ENCODE data around the gene KCND3.
A peak's percentile ranks its signal among the peaks of the same experiment; 100 is the strongest.
"Not testable (repeated sequence)": the region's sequence is repeated elsewhere in the genome, so short reads cannot be mapped to it uniquely, and the experiment has no call there.

KCND3 gene

DNA sequence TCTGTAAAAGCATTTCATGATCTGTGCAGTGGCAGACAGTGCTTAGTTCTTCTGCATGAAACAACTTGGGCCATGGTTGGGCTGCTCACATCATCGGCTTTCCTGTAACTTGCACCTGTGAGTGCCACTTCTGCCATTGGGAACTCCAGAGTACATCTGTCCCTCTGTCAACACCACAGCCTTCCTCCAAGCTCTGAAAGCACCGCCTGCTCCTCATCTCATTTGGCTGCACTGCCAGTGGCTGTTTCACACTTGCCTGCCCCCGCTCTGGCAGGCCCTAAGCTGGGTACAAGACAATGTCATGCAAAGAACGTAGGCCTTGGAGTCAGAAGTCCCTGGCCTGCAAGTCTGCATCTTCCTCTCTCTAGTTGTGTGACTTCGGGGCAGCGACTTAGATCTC lies 187.4 kb downstream of the KCND3 start:
- DNase-seq = no peak

DNA sequence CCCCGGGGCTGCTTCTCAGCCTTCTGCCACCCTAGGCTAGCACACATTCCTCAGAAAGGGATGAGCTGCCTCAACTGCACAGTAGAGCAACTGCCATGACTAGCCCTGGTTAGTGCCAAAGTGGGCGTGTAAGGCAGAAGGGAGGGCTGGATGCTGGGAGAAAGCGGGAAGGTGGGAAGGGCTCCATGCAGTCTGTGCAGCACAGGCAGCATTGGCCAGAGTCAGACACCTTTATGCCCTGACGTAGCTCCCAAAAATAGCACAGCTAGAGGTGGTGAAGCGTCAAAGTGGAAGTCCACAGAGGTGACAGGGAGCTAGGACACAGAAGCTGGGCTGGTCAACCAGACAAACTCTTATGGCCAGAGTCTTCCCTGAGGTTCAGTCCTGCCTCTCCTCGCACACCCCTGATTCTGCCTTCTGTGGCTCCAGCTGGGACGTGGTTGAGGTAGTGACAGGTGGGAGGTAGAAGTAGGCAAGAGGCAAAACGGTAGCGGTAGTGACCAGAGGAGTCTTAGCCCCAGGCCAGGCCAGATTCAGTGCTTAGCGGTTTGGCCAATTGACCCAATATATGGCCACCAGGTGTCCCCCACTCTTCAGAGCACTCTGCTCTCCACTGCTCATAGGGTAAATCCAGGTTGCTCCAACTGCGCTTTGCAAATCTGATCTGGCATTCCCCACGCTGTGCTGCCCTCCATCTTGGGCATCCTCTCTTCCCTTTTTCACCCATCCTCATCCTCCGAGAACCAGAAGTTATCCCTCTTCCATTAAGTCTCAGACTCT lies 188.2 kb downstream of the KCND3 start:
- no peak for DNase-seq

DNA sequence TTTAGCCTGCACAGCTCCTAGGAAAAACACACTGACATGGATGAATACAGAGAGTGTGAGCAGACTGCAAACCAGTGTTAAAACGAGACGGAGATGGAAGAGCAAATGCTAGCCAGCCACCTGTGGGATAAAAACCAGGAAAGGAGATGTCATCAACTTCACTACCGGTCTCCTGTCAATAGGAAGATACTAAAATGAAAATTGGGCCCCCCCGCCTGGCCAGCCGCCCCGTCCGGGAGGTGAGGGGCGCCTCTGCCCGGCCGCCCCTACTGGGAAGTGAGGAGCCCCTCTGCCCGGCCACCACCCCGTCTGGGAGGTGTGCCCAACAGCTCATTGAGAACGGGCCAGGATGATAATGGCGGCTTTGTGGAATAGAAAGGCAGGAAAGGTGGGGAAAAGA lies 189.7 kb downstream of the KCND3 start:
- DNase-seq = not testable (repeated sequence)

DNA sequence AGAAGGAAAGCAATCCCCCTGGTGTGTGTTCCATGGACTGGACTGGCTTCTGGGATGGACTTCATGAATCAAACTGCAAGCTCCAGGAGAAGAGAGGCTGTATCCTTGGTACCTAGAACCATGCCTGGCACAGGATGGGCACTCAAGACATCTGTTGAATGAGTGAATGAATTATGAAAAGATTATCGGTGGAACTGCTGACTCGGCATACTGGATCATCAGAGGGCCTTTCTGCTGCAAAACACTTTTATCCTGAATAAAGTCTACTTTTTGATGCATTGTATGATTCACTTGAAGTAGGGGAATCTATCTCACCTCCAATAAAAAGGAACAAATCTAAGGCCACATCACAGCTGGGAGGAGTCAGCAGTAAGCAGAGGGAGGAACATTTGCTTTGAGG lies 190.9 kb downstream of the KCND3 start:
- no peak for DNase-seq

DNA sequence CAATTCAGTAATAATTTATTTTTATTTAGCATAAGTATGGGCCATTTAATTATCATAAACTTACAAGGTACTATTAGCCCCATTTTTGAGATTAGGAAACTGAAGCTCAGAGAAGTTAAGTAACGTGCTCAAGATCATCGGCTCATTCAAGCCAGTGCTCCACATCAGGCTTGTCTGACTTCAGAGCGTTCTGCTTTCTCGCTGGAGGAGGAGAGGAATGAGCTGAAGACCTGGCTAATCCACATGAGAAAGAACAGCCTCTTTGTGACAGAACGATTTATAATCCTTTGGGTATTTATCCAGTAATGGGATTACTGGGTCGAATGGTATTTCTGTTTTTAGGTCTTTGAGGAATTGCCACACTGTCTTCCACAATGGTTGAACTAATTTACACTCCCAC lies 194.1 kb downstream of the KCND3 start:
- DNase-seq = no peak

DNA sequence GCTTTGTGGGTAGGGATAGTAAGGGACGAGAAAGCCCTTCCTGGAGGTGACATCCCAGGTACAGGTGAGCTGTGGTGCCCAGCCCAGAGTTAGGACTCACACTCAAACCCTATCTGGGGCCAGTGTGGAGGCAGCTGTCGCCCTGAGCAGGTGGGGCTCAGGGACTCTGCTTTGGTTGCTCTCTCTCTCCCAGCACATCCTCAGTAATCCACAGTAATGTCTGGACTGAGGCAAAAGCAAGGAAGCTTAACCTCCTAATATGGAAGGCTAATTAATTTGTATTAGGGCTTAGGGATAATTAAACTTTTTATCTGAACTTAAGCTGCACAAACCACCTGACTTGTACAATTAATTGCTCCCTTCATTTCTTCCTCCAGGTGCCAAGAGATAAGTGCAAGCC lies 195.5 kb downstream of the KCND3 start:
- DNase-seq = no peak

DNA sequence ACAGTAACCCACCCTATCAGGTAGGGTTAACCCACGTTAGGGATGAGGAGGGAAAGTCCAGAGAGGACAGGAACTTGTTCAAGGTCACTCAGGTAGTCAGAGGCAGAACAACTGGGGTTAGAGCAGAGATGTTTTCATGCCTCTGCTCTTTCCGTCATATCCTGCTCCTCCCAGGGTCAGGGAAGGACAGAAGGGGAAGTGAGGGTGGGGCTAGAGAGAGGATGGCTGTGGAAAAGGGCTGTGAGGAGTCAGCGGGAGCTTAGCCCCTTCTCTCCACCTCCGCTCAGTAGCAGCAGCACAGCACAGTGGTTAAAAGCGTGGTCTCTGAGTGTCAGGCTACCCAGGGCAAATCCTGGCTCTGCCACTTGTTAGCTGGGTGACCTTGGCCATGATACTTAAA lies 197.2 kb downstream of the KCND3 start:
- DNase-seq = no peak

DNA sequence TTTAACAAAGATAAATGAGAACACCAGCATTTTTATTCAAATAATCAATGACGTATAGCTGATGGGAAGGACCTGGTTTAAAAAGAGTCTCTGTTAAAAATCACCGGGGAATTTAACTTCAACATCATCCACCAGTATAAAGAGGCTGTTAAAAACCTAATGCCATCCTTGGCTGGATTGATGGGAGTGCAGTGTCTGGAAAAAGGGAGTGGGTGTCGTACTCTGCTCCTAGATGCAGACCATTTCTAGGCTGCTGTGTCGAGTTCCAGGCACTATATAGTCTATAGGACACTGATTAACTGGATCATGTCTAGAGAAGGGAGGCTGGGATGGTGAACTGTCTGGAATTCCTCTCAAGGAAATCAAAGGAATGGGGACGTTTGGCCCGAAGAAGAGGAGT lies 197.7 kb downstream of the KCND3 start:
- no peak for DNase-seq

DNA sequence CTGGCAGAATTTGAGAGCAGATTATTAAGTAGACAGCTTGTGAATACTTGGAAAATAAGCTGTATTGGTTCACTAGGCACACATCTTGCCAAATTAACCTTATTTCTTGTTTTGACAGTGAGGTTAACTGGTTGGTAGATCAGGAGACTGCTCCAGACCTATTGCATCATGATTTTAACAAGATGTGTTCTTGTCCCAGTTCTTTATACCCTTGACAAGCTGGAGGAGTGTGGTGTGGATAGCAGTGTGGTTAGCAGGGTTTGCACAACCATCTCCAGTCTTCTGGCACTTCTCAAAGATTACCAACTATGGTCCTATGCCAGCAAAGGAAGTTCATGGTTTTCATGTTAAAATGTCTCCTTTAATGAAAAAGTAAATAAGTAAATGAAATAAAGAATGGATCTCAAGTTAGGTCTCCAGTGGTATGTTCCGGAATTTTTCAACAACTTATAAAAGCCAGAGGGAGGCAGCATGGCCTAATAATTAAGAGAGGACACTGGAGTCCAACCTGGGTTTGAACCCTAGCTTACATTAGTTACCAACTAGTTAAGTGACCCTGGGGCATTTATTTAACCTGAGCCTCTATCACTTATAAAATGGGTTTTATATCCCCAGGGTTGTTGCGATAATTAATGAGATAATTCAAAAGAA lies 199.7 kb downstream of the KCND3 start:
- DNase-seq = no peak

DNA sequence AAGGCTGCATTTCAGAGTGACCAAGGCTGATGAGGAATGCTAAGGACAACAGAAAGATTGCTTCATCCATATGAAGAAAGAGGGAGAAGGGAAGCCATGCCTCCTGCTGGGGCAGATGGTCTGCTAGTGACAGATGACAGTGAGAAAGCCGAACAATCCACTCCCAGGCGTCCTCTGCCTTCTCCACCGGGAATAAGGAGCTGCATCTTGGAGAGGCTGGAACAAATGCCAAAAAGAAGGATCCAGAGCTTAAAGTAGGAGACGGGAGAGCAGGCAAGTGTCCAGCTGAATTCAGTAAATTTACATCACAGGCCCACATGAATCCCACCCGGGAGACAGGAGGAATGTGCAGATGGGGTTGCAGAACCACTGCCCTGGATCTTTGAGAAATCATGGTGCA lies 200.3 kb downstream of the KCND3 start:
- no peak for DNase-seq

DNA sequence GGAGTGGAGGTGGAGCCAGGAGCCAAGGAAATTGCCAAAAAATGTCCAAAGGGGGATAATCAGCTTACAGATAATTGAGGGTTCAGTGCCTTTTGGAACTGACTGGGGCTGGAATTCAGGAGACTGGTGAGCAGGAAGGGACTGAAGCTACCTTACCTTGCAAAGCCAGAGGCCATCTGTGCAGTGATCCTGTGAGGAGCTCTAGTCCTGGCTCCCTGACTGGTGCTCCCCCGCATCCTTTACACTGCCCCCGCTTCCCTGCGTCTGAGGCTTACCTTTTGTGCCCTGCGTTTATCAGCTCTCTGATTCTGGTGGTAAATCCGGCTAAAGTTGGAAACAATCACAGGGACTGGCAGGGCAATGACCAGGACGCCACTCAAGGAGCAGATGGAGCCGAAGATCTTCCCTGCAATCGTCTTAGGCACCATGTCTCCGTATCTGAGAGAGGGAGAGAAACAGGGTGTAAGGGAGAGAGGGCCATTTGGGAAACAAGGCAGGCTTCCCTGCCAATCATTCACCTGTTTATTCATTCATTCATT lies 202.7 kb downstream of the KCND3 start:
- no peak for DNase-seq

DNA sequence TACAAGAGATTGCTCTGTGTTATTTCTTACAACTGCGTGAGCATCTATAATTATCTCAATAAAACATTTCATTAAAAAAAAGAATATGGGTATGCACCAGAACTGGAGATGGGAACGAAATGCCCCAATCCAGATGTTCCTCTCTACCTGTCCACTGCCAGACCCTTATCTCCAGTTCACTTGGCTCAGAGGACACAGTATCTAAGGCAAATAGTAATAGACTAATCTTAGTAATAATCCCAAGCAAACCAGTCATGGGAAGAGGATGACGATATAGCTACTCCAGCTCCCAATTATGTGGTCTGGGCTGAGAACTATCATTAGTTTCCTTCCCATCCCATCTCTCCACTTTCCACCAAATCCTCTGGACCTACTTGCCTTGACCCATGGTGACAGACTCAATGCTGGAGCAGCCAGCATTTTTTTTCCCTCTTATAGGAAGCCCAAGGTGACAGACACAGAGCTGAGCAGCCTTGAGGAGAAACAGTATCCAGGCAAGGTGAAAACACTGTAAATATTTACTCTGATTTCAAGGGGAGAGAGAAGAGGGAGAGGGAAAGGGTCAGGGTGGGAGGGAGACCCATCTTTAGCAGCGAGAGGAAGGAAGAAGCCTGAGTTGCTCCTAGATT lies 205.1 kb downstream of the KCND3 start:
- no peak for DNase-seq

DNA sequence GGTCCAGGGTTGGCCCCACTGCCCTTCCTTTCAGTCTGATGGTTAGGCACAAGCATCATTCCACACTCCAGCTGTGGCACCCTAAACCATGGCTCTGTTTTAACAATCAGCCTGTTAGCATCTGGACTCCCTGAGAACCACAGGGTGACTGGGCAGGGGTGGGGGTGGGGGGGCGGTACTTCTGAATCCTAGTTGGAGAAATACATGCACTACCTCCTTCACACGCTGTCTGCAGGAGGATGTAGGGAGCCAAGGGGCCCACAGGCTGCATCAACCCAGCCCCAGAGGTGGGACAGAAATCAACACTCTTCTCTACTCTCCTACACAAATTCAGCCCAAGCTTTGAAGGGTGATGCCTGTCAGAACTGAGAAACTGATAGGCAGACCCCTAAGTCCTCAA lies 209.9 kb downstream of the KCND3 start:
- no peak for DNase-seq

DNA sequence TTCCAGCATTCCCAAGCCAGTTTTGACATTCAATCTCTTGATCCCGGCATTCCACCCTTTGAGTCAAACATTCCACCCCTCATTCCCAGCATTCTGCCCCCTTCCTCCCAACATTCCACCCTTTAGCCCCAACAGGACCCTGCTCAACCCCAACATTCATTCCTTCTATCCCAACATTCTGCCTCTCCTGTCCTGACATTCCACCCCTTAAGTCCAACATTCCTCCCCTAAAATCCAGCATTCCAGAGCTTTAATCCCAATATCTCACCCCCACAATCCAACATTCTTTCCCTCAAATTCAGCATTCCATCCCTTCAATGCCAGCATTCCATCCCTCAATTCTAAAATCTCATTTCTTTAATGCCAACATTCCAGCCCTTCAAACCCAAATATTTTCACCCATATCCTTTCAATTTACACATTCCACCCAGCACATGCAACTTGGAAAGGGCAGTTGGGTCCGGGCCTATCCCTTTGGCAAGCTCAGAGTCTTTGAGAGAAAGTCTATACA lies 210.9 kb downstream of the KCND3 start:
- DNase-seq = no peak

DNA sequence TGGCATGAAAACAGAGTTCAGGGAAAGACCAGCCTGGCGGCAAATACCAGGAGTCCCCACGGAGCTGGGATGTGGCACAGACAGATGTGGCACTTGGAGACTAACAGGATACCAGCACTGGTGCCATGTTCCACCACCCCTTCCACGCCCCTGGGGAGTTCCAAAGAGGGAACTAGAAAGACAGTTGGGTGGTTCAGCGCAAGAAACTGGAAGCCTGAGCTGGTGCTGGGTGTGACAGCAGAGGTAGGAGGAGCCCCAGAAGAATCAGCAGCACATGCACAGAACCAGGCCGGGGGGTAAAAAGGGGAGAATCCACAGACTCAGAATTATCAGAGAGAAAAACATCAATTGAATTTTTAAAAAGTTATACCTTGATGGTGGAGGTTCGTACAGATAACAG lies 211.4 kb downstream of the KCND3 start:
- DNase-seq = no peak

DNA sequence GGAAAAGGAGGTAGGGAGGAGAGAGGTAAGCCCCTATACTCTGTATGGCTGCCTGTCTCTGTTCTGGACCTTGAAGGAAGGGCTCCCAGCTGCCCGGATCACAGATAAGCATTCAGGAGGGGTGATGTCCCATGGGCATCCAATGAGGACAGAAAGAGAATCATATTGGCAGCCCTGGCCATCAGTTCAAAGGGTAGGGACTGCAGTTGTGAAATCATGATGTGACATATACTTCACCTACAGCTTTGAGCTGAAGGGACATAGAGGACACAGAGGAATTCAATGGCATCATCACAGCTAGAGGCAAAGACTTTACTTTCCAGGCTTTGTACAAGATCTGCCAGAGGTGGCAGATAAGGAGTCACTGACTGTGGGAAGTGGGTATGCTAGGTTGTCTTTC lies 212.2 kb downstream of the KCND3 start:
- no peak for DNase-seq

DNA sequence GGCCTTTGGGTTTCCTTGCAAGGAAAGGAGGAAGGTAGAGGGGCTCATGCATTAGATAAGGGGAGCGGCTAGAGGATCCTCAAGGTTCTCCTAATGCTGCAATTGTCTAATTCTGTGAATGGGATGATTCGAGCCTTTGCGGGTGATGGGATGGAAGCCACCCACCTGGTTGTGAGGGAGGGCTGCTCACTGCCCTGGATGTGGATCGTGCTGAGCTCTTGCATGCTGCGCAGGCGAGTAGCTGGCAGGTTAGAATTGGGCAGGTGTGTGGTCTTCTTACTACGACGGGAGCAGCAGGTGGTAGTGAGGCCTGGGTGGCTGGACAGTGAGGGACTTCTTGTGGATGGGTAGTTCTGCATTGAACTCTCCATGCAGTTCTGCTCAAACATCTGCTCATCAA lies 212.6 kb downstream of the KCND3 start:
- no peak for DNase-seq

DNA sequence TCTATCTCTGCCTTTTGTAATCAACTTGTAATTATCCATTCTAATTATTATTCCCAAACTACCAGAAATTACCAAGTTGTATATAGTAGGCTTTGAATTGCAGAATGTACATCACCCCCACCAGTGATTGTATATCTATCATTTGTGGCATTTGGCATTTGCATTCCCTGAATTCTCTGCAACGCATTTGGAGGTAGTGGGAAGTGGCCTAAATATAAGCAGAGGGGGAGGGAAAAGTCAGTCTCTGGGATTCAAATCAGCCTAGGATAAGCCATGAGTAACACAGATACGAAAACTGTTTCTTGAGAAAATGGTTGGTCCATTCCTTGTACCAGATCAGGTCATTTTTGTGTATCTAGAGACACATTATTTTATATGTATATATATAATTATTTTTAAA lies 213.1 kb downstream of the KCND3 start:
- no peak for DNase-seq

DNA sequence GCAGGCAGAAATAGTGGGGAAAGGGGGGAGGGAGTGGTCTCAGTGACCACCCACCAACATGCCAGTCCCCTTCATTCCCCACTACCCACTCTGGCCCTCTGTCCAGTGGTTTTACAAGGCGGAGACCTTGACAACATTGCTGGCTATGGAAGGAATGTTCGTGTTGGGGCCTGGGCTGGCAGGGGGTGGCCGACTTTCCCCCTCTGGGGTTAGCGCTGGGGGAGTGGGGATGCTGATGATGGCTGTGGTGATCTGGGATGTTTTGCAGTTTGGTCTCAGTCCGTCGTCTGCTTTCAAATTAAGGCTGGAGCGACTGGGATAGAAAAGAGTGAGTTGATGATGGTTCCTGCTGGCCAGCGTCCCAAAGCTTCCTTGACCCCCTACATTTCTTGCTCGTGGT lies 213.5 kb downstream of the KCND3 start:
- DNase-seq = no peak

DNA sequence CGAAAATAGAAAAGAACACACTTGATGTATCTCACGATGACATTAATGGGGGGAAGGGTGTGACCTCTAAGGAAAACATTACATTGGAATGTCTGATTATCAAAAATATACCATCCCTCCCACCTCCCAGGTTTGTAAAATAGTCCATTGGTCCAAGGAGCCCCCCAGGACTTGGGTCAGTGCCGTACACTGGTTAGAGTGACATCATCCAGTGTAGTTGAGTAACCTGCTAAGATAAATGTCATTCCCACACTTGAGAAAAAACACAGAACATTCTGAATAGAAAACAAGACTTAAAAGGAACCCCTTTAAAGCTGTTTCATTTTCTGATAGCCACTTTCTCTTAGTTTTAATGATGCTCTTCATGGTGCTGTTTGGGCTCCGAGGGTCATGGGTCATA lies 218.6 kb downstream of the KCND3 start:
- DNase-seq = no peak

DNA sequence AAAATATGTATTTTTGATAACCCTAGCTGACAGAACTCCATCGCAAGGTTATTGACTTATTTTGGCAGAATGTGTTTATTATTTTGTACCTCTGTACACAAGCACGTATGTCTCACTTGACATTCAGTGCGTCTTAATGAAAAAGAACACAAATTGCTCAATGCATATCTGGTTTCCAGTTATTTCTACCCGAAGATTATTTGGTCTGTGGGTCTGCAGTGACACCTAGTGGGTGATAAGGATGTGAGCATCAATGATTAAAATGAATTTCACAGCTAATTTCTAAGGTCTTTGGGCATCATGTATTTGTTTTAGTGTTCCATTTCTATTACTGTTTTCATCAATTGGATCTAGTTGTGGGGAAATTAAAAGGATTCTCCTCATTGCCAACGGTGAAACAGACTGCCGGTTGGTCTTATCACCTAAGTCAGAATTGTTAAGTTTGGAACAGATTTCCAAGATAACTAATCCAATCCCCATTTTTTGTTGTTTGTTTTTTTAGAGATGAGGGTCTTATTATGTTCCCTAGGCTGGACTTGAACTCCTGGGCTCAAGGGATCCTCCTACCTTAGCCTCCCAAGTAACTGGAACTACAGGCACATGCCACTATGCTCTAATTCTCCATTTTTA lies 219.8 kb downstream of the KCND3 start:
- peak; percentile 12 to 50 for DNase-seq

DNA sequence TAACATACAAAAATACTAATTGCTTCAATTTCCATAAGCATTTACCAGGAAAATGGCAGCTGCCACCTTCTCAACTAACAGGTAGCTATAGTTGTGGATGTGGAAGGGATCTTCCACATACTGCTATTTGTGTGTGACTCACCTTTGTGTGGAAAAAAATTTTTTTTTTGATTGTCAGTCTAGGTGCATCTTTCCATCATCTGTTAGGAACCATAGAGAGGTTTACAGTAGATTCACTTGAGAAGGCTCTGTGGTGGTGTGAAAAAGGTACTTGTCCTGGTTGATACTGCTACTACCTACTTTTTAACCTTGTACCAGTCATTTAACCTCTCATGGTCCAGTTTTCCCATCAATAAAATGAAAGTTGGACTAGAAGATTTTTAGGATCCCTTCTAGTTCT lies 220.8 kb downstream of the KCND3 start:
- DNase-seq = no peak

DNA sequence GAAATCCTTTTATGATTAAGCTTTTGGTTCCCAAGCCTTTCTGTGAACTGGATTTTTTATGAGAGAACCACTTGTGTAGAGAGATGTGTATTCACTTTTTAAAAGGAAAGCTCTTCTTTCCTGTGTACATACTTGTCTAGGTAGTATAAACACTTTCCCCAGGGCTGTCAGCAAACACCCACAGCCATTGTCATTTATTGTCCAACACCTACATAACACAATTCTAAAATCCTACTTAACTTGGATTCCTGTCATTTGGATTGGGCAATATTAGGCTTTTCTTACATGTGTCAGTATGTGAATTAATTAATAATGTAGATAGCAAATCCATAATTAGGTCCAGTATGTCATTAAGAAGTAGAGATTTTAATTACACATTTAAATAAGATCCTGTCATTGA lies 221.4 kb downstream of the KCND3 start:
- no peak for DNase-seq
